ENCODE data around the gene NIT1.

The NIT1 gene

DNA sequence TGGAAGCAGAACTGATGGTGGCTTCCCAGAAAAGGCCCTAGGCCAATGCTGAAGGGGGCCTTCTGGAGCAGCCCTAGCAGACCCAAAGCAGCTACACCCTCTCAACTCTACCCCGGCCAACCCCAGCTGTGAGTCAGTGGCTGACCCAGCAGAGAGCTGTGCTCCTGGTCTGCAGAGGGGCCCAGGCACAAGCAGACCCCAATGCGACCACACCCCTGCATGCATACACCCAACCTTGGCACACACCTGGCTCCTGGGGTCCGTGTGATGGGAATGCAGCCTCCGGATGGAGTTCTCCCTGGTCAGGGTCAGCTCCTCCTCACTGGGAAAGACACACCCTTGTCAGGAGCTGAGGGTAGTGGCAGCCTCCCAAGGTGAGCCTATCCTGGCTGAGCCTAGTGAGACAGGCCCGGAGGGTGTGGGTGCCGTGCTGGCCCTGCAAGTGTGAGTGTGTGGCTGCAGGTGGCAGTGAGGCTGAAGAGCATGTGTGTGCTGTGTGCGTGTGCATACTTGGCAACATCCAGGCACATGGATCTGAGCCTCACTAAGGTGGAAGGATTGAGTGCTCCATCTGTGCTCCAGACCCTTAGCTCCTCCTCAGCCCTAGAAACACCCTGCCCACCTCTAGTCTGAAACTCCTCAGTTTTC lies 44.3 kb upstream of the NIT1 start:
- TF ChIP-seq CTCF (conservative IDR thresholded peaks at IDR 0.05) (no peak), ZFX (IDR thresholded peaks at IDR 0.05) (no peak)
- H3K27ac ChIP-seq = no peak overlapping the region

GRCh38 chr1:161074676-161075368 lies 43.1 kb upstream of the NIT1 start:
- TF ChIP-seq CTCF (conservative IDR thresholded peaks at IDR 0.05) = no peak
- no peak for TF ChIP-seq ZFX (IDR thresholded peaks at IDR 0.05)
- H3K27ac ChIP-seq = no peak overlapping the region

- H3K27ac ChIP-seq = no peak overlapping the region
- TF ChIP-seq CTCF (conservative IDR thresholded peaks at IDR 0.05) (no peak), ZFX (IDR thresholded peaks at IDR 0.05) (no peak)
Measured at GRCh38 chr1:161076410-161076809, 41.5 kb upstream of the NIT1 start.

DNA sequence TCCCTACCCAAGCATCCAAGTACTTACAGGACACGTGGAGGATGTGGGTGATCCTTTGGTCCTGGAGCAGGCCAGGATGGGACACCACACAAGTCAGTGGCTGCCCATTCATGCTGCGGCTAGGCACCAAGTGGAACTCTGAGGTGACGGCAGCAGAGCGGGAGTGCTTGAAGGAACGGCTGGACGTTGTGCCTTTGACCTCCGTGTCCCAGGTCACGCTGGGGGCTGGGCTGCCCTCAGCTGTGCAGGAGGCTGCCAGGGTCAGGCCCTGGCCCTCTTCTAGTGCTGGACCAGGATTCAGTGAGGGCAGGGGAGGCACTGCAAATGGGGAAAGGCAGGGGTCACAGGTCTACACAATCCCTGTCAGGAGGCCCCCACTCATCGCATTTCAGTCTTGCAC lies 40.5 kb upstream of the NIT1 start:
- no peak overlapping the region for H3K27ac ChIP-seq
- TF ChIP-seq ZFX (IDR thresholded peaks at IDR 0.05) (no peak), CTCF (conservative IDR thresholded peaks at IDR 0.05) (no peak)

DNA sequence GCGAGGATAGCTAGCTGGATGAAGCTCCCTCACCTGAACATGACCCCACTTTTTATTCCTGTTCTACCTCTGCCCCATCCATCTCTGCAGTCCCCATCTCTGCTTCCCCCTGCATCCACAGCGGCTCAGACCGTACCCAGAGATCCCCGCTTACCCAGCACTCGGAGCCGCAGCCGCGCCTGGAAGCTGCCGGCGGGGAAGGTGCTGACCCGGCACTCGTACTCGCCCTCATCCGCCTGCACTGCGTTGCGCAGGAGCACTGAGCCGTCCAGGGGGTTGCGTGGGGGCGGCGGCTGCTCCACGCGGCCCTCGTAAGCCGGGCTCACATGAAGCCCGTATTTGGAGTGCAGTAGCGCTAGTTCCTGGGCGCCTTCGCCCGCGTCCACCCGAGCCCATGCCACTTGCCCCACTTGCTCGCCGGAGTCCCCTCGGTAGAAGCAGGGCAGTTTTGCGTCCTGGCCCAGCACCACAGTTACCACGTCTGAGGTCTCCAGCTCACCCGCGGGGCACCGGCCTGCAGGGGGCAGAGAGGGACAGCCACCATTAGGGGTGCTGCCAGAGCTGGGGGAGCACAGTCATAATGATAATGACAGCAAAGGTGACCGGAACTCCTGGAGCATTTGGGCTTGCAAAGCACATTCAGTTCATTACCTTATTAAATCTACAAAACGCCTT lies 38.3 kb upstream of the NIT1 start:
- no peak overlapping the region for H3K27ac ChIP-seq
- TF ChIP-seq CTCF (conservative IDR thresholded peaks at IDR 0.05) (no peak), ZFX (IDR thresholded peaks at IDR 0.05) (no peak)

DNA sequence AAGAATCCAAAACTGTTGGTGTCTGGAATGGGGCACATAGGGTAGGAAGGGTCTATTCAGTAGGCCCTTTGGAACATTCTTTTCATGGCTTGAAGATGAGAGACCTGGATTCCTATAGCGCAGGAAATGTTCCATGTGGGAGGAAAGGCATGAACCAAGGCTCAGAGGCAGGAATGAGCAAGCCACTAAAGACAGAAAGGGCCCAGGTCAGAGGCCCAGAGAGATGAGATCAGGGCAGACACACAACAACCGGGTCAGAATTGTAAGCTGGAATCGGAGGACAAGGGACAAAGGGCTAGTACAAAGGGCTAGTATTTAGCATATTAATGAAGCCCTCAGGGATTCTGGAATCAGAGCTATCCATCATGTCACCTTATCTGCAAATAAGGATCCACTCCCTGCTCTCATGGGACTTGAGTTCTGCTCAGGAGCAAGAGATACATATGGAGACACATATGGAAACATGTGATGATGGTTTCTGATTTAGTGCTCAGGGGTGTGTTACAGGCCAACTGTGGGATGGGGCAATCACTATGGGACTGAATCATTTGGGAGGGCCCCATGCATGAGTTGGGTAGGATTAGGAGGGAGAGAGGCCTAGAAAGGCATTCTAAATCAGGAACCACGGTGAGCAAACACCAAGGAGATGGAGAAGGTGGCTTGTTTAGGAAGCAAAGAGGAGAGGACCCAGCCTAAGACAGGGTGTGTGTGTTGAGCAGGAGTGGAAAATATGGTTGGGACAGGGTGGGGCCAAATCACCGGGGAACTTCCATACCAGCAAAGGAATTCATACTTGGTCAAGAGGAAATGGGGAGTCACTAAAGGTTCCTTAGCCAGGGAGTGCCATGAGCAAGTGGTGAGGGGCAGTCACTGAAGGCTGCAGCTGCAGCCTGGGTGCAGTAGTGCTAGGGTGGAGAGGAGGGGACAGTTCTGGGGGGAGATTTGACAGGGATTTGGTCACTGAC lies 37.2 kb upstream of the NIT1 start:
- H3K27ac ChIP-seq = no peak overlapping the region
- TF ChIP-seq CTCF (conservative IDR thresholded peaks at IDR 0.05) = no peak
- TF ChIP-seq ZFX (IDR thresholded peaks at IDR 0.05) = no peak

Measured in C4-2B (cell line).